GM18861 (cell line): ENCODE results near the gene MICALL2.
"Not testable (repeated sequence)": the region's sequence is repeated elsewhere in the genome, so short reads cannot be mapped to it uniquely, and the experiment has no call there.

Source experiments
- ATAC-seq: cut with Tn5 transposase; IDR thresholded peaks from one replicate; pipeline ENCODE4 v1.9.1; 2021; ENCODE audit not compliant: unreplicated experiment

The MICALL2 gene

DNA sequence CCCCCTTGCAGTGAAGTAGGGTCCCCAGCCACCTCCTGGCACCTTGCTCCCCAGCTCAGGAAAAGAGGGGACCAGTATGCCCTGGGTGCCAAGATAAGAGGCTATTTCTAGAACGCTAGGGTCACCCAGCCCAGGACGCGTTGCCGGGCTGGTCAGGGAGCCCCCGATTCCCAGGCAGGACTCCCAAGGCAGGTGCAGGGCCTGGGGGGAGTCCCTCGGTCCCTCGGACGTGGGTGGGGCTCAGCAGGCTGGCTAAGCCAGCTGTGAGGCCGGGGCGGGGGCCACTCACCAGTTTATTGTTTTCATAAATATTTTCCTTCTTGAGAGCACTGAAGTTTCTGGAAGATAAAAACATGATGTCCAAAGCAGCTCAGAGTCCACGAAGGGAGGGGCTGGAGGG is 9.3 kb downstream of the MICALL2 start:
- ATAC-seq: no peak

DNA sequence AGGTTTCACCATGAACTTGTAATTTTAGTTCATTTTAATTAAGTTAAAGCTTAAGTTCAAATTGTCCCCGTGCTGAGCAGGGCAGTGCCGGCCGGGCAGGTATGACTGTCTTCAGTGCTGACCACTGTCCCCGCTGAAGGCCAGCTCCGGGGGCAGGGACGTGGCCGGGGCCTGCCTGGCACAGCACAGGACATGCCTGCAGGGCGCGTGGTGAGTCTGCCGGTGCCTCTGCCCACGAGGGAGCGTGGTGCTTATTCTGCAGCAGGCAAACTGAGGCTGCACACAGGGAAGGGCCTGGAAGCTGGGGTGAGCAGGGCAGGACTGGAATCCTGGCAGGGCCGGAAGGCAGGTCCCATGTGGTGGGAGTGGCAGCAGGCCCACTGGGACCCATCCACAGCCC is 9.8 kb downstream of the MICALL2 start:
- no peak for ATAC-seq

DNA sequence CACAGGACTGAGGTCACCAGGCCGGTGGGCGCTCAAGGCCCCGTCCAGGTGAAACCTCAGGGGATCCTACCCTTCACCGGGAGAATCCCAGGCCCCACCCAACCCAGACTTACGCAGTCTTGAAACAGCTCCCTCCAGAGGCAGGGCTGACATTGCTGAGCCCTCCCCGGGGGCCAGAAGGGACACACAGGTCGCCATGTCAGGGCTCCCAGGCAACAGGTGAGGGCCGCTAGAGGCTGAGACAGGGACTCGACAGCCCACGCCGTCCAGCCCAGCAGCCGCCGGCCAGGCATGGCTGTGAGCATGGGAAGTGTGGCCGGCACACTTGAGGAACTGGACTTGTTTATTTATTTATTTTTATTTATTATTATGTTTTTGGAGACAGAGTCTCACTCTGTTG is 10.3 kb downstream of the MICALL2 start:
- no peak for ATAC-seq

DNA sequence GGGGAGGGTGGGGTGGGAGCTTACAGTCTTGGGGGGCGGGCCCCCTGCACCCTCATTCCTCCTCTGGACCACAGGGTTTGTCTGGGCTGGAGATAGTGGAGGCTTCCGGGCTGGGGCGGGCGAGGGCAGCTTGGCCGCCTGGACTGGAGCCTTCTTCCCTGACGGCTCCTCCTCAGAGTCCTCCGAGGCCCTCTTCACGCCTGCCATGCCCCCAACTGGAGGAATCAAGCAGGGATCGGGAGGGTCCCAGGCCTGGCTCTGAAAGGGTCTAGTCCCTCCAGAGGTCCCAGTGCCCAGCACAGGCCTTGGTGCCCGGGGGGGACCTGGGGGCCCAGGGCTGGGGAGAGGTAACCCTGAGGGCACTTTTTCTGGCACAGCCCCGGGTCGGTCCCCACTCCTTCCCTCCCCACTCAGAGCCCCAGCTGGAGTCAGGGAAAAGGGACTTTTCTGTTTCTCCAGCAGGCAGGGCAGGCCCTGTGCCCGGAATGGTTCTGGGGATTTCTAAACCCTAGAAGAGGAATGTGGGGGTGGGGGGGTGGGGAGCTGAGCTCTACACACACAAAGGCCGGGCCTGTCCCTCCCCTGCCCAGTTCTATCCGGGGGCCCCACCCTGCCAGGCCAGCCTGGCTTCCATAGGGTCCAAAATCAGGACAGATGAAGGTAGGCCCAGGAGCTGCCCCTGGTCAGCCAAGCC is 11.6 kb downstream of the MICALL2 start:
- no peak for ATAC-seq

DNA sequence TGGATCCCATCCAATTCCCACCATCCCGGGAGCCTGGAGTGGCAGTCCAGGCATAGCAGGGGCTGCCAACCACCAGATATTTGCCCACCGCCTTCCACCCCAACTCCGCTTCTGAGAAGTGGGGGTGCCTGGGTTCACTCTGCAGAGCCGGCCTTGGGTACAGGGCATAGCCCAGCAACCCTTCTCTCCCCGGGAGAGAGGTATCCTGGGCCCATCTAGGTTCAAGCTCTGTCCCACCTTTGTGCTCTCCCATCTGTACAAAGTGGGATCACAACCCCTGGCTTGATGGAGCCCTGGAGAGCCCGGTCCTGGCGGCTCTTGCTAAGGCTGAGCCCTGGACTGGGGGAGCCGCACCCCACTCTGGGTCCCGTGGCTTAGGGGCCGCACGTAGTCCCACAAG is 12.2 kb downstream of the MICALL2 start:
- no peak for ATAC-seq

DNA sequence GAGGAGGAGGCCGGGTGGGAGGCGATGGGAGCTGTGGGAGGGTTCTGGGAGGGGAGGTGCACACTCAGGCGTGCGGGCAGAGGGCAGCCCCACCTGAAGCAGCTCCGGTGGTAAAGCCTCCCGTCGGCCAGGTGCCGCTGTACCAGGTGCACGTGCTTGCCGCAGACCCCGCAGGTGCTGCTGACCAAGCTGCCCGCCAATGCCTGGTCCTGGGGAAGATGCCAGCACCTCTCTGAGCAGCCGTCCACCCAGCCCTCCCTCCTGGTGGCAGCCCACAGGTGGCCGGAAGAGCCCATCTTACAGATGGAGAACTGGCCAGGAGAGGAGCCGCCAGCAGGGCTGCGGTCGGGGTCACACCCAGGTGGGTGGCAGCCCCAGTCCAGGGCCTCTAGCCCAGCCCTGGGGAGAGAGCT is 12.6 kb downstream of the MICALL2 start:
- no peak for ATAC-seq

DNA sequence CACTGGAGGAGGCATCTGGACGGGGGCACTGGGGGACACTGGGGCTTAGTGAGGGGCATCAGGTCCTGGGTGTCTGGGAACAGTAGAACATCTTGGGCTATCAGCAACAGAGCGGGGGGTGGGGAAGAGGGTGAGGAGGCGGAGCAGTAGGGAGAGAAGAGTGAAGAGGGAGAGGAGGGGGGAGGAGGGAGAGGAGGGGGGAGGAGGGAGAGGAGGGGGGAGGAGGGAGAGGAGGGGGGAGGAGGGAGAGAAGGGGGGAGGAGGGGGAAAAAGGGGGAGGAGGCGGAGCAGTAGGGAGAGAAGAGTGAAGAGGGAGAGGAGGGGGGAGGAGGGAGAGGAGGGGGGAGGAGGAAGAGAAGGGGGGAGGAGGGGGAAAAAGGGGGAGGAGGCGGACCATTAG is 13.2 kb downstream of the MICALL2 start:
- ATAC-seq: not testable (repeated sequence)

DNA sequence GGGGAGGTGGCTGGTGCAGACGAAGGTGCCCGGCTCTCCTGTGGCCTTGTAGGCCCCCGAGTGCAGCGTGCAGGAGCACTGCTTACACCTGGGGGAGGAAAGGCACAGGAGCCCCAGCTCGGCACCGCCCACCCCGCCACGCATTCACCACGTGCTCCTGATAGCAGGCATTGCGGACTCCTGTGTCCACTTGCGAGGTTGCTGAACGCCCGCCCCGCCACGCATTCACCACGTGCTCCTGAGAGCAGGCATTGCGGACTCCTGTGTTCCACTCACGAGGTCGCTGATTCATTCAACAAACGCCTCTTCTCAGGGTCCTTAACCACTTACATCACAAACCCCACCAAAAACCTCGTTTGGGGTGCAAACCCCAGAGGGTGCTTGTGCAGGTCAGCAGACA is 13.9 kb downstream of the MICALL2 start:
- no peak for ATAC-seq

DNA sequence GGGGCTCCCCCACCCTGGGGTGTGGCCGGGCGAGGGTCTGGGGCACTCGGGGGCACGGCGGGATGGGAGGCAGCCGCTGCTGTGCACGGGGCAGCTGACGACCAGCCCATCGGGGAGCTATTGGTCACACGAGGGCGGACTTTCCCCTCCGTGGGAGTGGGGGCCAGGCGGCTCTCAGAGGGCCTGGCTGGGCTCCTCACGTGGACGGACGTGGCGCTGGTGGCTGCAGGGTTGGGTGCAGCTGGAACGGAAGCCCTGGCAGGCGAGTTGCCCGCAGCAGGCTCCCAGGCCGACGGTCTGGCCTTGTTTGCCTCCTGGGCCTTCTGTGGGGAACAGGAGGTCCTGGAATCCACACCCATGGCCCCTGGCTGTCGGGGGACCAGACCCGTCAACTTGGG is 14.3 kb downstream of the MICALL2 start:
- no peak for ATAC-seq

DNA sequence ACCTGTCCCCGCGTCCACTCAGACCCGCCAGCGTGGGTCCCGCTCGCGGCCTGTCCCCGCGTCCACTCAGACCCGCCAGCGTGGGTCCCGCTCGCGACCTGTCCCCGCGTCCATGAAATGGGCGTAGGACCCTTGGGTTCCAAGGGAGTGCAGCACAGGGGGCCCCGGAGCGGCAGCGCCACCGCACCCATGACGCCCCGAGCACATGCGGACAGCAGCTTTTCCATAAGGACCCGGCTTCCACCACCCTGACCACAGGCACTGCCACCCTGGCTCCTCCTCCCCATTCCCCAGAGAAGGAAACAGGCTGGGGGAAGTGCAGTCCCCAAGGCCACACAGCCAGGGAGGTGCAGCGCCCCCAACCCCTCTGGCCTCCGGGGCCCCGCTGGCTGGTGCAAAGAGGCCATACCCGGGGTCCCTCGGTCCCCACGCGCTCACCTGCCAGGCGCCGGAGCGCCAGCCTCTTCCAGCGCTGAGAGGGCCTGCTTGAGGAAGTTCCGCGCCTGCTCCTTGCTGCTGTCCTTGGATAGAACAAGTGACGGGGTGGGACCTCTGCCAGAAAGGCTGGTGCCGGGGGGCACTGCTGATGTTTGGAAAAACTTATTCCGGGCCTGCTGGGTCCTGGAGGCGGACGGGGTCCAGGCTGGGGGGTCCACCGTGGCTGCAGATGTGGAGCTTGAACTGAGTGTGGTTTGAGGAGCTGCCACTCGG is 14.9 kb downstream of the MICALL2 start:
- no peak for ATAC-seq

DNA sequence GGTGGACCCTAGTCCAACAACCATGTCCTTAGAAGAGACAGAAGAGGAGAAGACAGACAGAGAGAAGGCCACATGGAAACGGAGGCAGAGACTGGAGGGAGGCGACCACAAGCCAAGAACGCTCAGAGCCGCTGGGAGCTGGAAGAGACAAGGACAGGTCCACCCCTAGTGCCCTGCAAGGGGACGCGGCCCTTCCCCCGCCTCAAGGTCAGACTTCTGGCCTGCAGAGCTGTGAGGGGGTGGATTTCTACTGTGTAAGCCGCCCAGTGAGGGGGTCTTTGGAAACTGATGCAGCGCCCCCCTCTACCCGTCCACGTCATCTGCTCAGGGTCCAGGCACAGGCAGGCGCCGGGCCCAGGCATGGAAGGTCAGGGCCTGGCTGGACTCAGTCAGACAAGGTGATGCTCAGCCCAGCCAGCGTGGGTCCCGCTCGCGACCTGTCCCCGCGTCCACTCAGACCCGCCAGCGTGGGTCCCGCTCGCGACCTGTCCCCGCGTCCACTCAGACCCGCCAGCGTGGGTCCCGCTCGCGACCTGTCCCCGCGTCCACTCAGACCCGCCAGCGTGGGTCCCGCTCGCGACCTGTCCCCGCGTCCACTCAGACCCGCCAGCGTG is 15.6 kb downstream of the MICALL2 start:
- not testable (repeated sequence) for ATAC-seq

DNA sequence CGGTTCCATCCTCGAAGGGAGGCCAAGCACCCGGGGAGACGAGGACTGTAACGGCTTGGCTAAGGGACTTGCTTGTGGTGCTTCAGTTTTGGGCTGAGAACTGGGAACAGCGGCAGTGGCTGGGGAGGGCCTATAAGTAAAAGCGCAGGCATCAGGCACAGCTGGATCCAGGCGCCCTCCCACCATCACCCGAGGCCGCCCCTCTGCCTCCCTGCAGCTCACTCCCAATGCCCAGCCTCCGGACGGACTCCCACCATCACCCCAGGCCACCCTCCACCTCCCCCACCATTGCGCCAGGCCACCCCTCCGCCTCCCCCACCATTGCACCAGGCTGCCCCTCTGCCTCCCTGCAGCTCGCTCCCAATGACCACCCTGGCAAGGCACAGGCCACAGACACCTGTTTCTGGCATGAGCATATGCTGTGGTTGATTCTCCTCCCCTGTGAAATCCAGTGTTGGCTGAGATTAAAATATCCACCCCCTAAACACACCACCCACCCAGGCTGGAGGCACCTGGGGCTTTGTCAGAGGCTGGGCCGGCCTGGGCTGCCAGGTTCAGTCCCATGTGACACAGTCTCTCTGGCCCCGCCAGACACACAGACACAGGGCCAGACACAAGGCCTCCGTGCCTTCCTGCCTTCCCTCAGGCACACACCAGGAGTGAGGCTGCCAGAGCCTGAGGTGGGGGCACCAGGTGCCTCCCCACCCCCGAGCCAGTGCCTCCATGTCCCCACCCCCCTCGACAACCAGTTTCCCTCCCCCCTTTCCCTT is 16.7 kb downstream of the MICALL2 start:
- no peak for ATAC-seq

DNA sequence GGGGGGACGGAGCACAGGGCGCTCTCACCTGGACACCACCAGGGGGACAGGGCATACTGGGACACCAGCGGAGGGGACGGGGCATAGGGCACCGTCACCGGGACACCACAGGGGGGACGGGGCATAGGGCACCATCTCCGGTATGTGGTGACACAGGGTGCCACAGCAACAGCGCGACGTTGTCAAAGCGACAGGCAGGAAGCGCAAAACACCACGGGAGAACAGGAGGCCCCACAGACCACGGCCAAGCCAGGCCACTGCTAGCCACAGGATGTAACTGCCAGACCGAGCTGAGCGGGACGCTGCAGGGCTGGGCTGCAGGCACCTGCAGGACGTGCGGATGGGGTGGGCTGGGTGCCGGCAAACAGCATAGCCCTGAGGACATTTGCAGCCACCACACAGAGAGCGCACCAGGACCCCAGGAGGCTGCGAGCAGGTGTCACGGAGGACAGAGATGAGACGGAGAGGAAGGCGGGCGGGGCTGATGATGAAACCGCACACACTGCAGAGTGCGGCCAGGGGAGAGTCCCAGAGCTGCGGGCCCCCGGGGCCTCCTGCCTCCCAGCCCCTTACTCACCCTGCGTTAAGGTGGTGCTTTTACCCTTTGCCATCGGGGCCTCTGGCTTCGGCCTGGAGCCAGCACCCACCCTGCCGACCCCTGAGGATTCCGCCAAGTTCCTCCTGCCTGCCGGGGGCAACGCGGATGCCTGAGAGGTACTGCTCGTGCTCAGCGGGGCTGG is 17.5 kb downstream of the MICALL2 start:
- ATAC-seq: no peak

DNA sequence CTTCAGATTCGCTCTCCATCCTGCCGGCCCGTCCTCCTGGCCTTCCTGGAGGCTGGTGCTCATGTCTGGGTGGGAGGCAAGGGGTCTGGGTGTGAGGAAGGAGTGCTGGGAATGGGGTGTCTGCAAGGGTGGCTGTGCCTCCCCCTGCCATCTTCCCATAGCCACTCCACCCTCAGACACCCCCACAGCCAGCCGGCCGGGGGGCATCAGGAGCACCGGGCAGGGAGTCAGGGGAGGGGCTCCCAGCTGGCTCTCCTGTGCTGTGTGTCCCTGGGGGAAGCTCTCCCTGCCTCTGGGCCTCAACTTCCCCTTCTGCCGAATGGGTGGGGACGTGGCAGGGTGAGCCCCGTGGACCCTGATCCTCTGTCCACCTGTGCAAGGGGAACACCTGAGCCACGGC is 18.6 kb downstream of the MICALL2 start:
- ATAC-seq: no peak

DNA sequence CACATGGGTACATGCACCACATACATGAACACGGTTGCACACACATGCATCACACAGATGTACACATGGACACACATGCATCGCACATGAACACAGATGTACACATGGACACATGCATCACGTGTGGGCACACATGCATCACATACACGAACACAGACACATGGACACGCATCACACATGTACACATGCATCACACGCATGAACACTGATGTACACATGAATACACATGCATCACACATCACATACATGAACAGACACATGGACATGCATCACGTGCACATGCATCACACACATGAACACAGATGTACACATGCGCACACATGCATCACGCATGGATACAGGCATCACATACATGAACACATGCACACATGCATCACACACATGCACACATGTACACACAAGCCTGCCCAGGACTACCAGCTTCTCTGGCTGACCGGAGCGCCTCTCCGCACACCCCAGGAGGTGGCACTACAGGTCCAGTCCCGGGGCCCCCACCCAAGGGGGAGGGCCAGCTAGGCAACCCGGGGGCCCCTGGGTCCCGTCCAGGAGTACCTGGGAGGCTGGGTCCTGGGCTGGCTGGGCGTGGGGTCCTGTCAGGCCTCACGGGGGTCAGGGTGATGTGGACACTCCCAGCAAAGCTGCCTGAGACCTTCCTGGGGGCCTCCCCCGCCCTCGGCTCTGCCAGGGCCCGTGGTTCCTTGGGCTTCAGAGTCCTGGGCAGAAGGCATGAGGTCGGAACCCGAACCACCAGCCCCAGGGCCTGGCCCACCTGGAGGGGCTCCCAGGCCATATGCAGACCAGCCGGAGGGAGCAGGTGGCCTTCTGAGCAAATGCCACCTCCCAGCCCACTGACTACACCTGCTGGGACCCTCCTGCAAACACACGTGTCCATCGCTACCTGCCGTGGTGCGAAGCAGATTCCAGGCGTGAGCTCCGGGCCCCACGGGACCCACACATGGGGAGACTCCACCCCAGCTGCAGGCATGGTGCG is 19.6 kb downstream of the MICALL2 start:
- ATAC-seq: no peak

DNA sequence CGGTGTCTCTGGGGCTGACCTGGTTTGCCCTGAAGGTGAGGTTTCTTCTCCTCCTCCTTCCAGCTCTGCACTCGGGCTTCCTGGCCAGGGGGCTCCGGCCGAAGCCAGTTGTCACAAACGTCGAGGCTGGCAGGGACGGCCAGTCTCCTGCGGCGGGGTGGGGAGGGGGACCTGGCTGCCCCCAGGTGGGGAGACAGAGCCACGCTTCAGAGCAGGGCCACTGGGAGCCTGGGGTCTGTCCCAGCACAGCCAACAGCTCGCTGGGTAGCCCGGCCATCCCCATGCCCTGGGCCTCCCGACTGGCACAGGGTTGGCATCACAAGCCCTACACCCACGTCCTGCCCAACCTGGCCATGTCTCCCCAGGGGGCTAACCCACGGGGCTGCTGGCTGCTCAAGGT is 20.4 kb downstream of the MICALL2 start:
- ATAC-seq: no peak

DNA sequence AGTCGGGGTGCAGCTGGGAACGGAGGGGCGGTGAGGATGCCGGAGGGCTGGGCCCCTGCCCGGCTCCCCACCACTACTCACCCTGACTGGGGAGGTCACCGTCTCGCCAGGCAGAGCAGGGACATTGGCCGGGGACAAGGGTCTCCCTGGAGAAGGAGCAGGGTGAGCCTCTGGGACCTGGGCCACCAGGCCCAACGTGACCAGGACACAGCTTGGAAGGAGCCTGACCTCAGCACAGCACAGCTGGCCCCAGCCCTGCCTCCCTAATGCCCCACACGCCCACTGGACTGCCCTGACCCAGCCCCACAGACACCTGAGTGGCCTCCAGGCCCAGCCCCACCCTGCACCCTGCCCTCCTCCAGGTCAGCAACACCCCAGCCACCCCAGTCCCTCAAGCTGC is 21.1 kb downstream of the MICALL2 start:
- no peak for ATAC-seq

DNA sequence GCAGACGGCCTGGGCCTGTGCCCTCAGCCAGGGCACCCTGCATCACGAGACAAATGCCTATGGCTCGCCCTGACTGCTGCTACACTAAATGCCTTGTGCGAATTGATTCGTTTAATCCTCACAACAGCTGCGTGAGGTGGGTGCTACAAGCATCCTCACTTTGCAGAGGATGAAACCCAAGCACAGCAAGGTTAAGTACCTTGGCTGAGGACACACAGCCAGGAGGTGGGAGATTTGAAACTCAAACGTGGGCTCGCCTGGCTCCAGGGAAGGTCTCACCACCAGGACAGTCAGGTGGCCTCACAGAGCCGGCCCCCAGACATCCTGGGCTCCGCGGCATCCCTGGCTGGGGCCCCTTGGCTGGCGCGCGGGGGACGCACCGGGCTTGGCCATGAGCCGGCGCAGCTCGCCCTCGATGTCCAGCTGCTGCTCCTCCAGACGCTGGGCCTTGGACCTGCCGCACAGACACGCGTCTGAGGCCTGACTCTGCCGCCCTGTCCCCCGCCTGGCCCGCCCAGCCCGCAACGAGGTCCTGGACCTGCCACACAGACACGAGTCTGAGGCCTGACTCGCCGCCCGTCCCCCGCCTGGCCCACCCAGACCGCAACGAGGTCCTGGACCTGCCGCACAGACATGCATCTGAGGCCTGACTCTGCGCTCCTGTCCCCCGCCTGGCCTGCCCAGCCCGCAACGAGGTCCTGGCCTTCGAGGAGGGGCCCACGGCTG is 22.0 kb downstream of the MICALL2 start:
- no peak for ATAC-seq

DNA sequence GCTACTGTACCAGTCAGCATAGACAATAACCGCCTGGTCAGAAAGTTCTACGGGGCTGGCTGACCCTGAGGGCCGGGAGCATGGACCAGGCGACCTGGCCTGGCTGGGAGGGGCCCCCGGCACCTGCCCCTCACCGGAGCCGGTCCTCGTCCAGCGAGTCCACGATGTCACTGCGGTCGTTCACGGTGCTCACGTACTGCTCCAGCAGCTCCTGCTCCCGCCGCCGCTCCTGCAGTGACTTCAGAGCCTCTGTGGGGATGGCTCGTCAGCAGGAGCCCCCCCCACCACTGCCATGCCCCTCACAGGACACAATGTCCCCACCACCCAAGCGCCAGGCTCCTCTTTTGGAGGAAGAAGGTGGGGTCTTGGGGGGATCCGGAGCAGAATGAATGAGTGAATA is 22.7 kb downstream of the MICALL2 start:
- ATAC-seq: no peak
